GM21447 (cell line): ENCODE results near the gene HOXD10.

ENCODE experiments used
- ATAC-seq: cut with Tn5 transposase; IDR thresholded peaks from one replicate; pipeline ENCODE4 v1.9.1; 2021; ENCODE audit not compliant: unreplicated experiment

Gene HOXD10

GRCh38 chr2:176082824-176083751 is 33.5 kb upstream of the HOXD10 start:
- ATAC-seq: no peak

- ATAC-seq: no peak
Measured at GRCh38 chr2:176083796-176084261, 32.7 kb upstream of the HOXD10 start, which contains the start of gene EVX2. Gene EVX2 (minus strand): TSS chr2:176083962. CDS start chr2:176083776, 186 bp downstream.

GRCh38 chr2:176084611-176085119 is 31.9 kb upstream of the HOXD10 start:
- no peak for ATAC-seq

- ATAC-seq: no peak
Measured at GRCh38 chr2:176085120-176085788, 31.3 kb upstream of the HOXD10 start.

- ATAC-seq: no peak
Measured at GRCh38 chr2:176085861-176086771, 30.5 kb upstream of the HOXD10 start.

GRCh38 chr2:176087330-176088047 is 29.1 kb upstream of the HOXD10 start:
- ATAC-seq: no peak

- no peak for ATAC-seq
Measured at GRCh38 chr2:176088048-176088936, 28.3 kb upstream of the HOXD10 start.

GRCh38 chr2:176088937-176089842 is 27.4 kb upstream of the HOXD10 start:
- ATAC-seq: no peak

- ATAC-seq: no peak
Measured at GRCh38 chr2:176089843-176090395, 26.7 kb upstream of the HOXD10 start.

GRCh38 chr2:176090862-176091261 is 25.7 kb upstream of the HOXD10 start:
- no peak for ATAC-seq

- no peak for ATAC-seq
Measured at GRCh38 chr2:176091329-176092258, 25.0 kb upstream of the HOXD10 start.

GRCh38 chr2:176092270-176093144 is 24.1 kb upstream of the HOXD10 start, which contains the start of gene HOXD13:
Gene HOXD13 (plus strand): TSS chr2:176092721. CDS start chr2:176092891, 170 bp downstream.
- ATAC-seq: no peak

GRCh38 chr2:176093145-176093897 is 23.3 kb upstream of the HOXD10 start:
- no peak for ATAC-seq

- ATAC-seq: no peak
Measured at GRCh38 chr2:176093898-176094249, 22.7 kb upstream of the HOXD10 start.

GRCh38 chr2:176094349-176094748 is 22.2 kb upstream of the HOXD10 start:
- no peak for ATAC-seq
